ENCODE measurements around the gene CDRT15. TPM values are rescaled to one million over a fixed set of nuclear protein-coding genes. Genes with fewer than 3 reads are reported as not detected.
"Not testable (repeated sequence)": the region's sequence is repeated elsewhere in the genome, so short reads cannot be mapped to it uniquely, and the experiment has no call there.

Gene CDRT15
- not detected for total RNA-seq
- not detected for polyA plus RNA-seq

- H3K36me3 ChIP-seq; H3K27ac ChIP-seq; H3K27me3 ChIP-seq; FAIRE-seq; H3K4me3 ChIP-seq; DNase-seq; ATAC-seq; H3K4me1 ChIP-seq; H3K9me3 ChIP-seq; intact Hi-C loops (cut with DNase I): not testable (repeated sequence)
- 77 to 93% methylated on average over 8 to 11 of the region's 11 CpGs for WGBS, 2 donors
Measured at GRCh38 chr17:14236762-14237161, at the start of gene CDRT15. Gene CDRT15, minus strand, starts transcription at chr17:14236862. Its CDS starts 29 bp downstream, at chr17:14236833.

DNA sequence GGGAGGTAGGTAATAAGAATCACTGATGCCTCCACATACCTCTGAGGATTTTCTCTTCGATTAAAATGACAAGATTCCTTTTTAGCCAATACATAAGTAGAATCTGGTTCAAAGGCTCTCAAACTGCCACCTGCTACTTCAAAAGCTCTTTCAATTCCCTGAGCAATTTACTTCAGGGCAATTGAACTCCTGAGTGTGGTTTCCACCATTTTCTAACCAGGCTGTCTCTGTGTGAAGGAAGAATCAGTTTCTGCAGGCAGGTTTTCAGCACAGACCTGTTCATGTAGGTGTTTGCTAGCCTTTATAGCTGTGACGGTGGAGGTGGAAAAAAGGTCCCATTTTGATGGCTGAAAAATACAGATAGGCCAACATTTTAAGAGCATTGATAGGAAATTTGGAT is 46.1 kb upstream of the CDRT15 start:
- no peak for TF ChIP-seq CTCF (IDR thresholded peaks at IDR 0.05)

DNA sequence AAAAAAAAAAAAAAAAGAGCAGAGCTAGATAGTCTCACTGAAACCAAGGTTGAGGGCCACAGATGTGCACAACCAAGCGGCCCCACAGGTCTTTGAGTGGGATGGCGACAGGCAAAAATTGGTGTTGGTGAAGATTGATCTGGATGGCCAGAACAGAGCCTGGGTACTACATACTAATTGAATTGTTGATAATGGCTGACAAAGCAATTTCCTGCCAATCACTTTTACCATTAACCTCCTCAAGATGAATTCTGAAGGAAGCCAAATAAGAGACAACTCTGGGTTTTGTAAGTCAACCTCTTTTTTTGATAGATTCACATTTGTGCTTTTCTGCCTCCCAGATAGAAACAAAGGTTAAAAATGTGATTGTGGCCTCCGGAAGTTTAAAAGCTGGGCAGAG is 44.9 kb upstream of the CDRT15 start:
- Histone ChIP-seq H3K4me1 (no peaks in the 10 kb centered on the region), H3K27me3 (no peaks in the 10 kb centered on the region), H3K27ac (no peak overlapping the region), H3K9me3 (no peaks in the 10 kb centered on the region), H3K4me3 (no peak overlapping the region), H3K36me3 (no peaks in the 10 kb centered on the region)
- no peak for DNase-seq
- TF ChIP-seq CTCF (IDR thresholded peaks at IDR 0.05) = no peak
- intact Hi-C loops (cut with DNase I) = no loop called here
- FAIRE-seq = no peak
- ATAC-seq = no peak
- WGBS, 2 donors = 77 to 81% methylated on average over 3 of the region's 3 CpGs

More for the DNA sequence above, 46.1 kb upstream of the CDRT15 start:
- DNase-seq (no peak), ATAC-seq (no peak), FAIRE-seq (no peak)
- H3K4me3 ChIP-seq = no peak overlapping the region
- WGBS, 2 donors = 64 to 69% methylated on average over 2 of the region's 2 CpGs
- no peaks in the 10 kb centered on the region for H3K9me3 ChIP-seq
- no peaks in the 10 kb centered on the region for H3K36me3 ChIP-seq
- H3K4me1 ChIP-seq = no peaks in the 10 kb centered on the region
- no peaks in the 10 kb centered on the region for H3K27me3 ChIP-seq
- no peak overlapping the region for H3K27ac ChIP-seq
- intact Hi-C loops (cut with DNase I) = no loop called here

DNA sequence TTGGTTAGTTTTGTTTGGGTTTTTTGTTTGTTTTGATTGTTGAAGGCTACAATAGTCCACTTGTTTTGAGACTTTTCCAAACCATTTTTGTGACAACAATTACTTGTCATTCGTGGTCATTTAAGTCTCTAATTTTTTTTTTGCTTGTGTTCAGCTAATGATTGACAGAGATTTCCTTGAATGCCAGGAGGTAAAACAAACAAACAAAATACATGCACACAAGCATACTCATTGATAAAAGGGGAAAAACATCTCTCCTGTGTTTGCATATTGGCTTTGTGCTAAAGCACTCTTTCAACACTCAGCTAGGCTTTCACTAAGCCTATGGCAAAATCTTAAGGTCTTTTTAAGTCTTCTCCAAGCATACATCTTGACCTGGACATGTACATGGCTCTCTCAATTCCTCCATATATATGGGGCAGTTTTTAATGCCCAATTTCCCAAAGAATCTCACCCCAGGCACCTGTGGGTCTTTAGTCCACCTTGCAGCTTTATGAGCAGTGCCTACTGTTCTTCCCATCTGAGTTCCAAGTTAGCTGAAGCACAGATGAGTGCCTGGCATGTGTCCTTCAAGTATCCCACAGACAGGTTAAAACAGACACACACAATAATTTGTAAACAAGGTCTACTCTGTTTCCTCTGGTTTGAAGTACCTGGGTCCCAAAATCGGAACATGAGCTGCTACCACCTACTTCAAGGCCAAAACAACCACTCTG is 40.0 kb upstream of the CDRT15 start:
- WGBS, 2 donors = 28 to 40% methylated on average over 2 of the region's 2 CpGs
- intact Hi-C loops (cut with DNase I) = no loop called here
- no peak overlapping the region for H3K27ac ChIP-seq
- FAIRE-seq = no peak
- no peaks in the 10 kb centered on the region for H3K4me1 ChIP-seq
- H3K4me3 ChIP-seq = no peak overlapping the region
- no peak for DNase-seq
- H3K9me3 ChIP-seq = peaks cover 0 to 6% (median 0%) of the 10 kb centered on the region in 4 donors
- no peaks in the 10 kb centered on the region for H3K27me3 ChIP-seq
- H3K36me3 ChIP-seq = no peaks in the 10 kb centered on the region
- no peak for TF ChIP-seq CTCF (IDR thresholded peaks at IDR 0.05)
- ATAC-seq = no peak

DNA sequence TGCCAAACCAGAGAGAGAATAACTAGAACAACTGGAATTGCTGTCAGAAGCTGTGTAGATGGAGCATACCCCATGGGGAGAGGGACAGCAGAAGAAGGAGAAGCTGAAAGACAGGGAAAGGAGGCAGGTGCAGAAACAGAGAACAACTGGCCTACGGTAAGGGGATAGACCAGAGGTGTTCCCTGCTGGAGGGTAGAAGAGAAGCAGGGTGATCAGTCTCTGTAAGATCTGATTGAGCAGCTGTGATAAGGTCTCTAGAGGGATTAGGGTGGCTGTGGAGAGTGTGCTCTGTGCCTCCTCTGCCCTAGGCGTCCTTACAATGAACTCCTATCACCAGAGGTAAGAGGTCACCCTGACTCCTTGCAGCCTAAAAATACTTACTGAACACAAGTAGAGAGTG is 33.8 kb upstream of the CDRT15 start:
- H3K4me3 ChIP-seq = no peak overlapping the region
- ATAC-seq = no peak
- no peak for TF ChIP-seq CTCF (IDR thresholded peaks at IDR 0.05)
- peaks cover 0 to 6% (median 0%) of the 10 kb centered on the region in 4 donors for H3K9me3 ChIP-seq
- DNase-seq = no peak
- H3K4me1 ChIP-seq = no peaks in the 10 kb centered on the region
- H3K27ac ChIP-seq = no peak overlapping the region
- intact Hi-C loops (cut with DNase I) = no loop called here
- H3K36me3 ChIP-seq = no peaks in the 10 kb centered on the region
- 48 to 71% methylated on average over 2 of the region's 2 CpGs for WGBS, 2 donors
- H3K27me3 ChIP-seq = no peaks in the 10 kb centered on the region
- no peak for FAIRE-seq
